GM06990 (cell line): ENCODE data around the gene LRP1B.

Experiments
- DNase-seq: peaks from one replicate; pipeline ENCODE4 v3.0.0-alpha.2; 2011; ENCODE audit not compliant: insufficient read length; ENCODE audit errors: extremely low read depth
- H3K27me3 ChIP-seq: replicated peaks from 2 replicates; pipeline ENCODE4 v1.6.0; 2011; ENCODE audit warnings: low read length; ENCODE audit not compliant: control insufficient read depth, insufficient read depth
- H3K36me3 ChIP-seq: 2 replicates; pipeline ENCODE4 v1.5.1; 2011; ENCODE audit warnings: low read length; ENCODE audit not compliant: control insufficient read depth, insufficient read depth
- H3K4me3 ChIP-seq: replicated peaks from 2 replicates; pipeline ENCODE4 v1.5.1; 2011; ENCODE audit warnings: low read depth, mild to moderate bottlenecking, control low read depth, low read length
- TF ChIP-seq, protein P1 (sequence below): IDR thresholded peaks from 2 replicates; pipeline ENCODE4 v1.5.1; 2011; ENCODE audit warnings: low read length, control low read depth, mild to moderate bottlenecking, inconsistent platforms; ENCODE audit not compliant: insufficient read depth, poor library complexity, severe bottlenecking

Gene LRP1B

DNA sequence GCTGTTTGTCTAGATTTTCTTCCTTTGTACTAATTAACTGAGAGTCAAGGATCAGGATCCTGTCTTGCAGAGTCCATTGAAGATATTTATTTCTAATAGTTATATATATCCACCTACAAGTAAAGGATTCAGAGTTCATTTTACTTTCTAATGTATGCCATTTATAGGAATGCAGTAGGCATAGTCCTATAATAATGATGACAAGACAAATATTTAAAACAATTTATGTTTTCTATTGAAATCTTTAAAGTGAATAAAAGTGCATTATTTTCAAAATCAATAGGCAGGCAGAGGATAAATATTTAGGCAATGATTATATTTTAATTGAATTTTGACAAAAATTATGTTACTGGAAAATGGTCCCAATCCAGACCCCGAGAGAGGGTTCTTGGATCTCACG lies 1919.9 kb downstream of the LRP1B start:
- no peak for DNase-seq
- TF ChIP-seq, protein P1, sequence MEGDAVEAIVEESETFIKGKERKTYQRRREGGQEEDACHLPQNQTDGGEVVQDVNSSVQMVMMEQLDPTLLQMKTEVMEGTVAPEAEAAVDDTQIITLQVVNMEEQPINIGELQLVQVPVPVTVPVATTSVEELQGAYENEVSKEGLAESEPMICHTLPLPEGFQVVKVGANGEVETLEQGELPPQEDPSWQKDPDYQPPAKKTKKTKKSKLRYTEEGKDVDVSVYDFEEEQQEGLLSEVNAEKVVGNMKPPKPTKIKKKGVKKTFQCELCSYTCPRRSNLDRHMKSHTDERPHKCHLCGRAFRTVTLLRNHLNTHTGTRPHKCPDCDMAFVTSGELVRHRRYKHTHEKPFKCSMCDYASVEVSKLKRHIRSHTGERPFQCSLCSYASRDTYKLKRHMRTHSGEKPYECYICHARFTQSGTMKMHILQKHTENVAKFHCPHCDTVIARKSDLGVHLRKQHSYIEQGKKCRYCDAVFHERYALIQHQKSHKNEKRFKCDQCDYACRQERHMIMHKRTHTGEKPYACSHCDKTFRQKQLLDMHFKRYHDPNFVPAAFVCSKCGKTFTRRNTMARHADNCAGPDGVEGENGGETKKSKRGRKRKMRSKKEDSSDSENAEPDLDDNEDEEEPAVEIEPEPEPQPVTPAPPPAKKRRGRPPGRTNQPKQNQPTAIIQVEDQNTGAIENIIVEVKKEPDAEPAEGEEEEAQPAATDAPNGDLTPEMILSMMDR, result no peak
- Histone ChIP-seq H3K27me3 (no peaks in the 10 kb centered on the region), H3K36me3 (no peaks in the 10 kb centered on the region), H3K4me3 (no peak overlapping the region)

DNA sequence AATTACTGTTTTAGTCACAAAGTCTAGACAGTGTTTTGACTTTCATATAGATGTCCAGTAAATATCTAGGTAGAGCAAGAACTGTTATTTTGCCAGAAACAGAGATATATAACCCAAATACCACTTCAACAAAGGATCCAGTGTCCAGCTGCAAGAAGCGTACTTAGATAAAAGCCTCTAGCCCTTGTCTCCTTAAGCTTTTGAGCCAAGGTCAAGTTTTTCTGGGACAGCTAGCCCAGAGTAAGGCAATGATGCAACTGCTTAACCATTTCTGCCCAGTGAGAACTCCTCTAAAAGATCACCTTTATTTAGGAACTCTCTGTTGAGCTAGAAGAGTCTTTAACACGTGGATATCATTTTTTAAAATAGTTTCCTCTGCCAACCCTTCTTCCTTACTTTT lies 1925.7 kb downstream of the LRP1B start:
- TF ChIP-seq, protein P1, result no peak
- DNase-seq, result no peak
- H3K27me3 ChIP-seq, result no peaks in the 10 kb centered on the region
- H3K4me3 ChIP-seq, result no peak overlapping the region
- H3K36me3 ChIP-seq, result no peaks in the 10 kb centered on the region

DNA sequence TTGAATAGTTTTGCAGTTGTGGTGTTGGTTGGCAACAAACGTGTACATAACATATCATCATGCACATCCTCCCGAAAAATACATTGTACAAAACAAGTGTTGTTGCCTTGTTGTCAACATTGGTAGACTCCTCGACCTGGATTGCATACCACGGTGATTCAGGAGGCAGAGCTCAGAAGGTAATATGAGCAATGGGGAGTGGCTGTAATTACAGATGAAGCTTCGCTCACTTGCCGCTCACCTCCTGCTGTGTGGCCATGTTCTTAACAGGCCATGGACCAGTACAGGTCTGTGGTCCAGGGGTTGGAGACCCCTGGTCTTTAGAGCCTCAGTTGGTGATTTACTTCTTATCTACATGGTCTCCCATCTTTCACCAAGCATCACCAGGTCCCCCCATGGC lies 1927.5 kb downstream of the LRP1B start:
- TF ChIP-seq, protein P1, result no peak
- H3K27me3 ChIP-seq, result no peaks in the 10 kb centered on the region
- no peaks in the 10 kb centered on the region for H3K36me3 ChIP-seq
- no peak for DNase-seq
- no peak overlapping the region for H3K4me3 ChIP-seq

DNA sequence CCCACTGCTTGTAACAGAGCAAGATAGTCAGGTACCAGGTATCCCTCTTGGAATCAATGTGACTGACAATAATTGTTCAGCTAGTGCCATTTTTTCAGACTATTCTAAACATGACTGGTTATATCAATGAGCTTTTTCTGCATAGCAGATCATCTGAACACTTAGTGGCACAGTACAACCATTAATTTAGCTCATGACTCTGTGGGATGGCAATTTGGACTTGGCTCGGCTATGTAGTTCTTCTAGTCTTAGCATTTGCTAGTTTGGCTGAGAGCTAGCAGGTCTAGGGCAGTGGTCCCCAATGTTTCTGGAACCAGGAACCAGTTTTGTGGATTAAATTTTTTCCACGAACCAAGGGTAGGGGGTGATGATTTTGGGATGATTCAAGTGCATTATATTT lies 1929.2 kb downstream of the LRP1B start:
- Histone ChIP-seq H3K27me3 (no peaks in the 10 kb centered on the region), H3K4me3 (no peak overlapping the region), H3K36me3 (no peaks in the 10 kb centered on the region)
- no peak for DNase-seq
- TF ChIP-seq, protein P1, result no peak

DNA sequence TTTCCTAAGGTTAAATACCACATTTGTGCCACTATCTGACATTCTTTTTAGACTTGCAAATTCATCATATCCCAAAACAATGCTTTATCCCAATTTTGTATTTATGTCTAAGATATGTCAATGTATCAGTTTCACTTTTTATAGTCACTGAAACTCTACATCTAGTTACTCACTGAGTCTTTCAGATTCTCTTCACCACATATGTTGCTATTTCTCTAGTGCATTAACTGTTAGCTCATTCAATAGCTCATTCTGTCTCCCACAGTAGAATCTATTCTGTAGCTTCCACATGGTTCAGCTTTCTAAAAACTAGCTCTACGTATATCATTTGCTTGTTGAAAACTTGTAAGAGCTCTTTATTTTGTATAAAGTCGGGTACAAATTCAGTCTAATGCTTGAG lies 1930.1 kb downstream of the LRP1B start:
- Histone ChIP-seq H3K36me3 (no peaks in the 10 kb centered on the region), H3K4me3 (no peak overlapping the region), H3K27me3 (no peaks in the 10 kb centered on the region)
- no peak for DNase-seq
- TF ChIP-seq, protein P1, result no peak

DNA sequence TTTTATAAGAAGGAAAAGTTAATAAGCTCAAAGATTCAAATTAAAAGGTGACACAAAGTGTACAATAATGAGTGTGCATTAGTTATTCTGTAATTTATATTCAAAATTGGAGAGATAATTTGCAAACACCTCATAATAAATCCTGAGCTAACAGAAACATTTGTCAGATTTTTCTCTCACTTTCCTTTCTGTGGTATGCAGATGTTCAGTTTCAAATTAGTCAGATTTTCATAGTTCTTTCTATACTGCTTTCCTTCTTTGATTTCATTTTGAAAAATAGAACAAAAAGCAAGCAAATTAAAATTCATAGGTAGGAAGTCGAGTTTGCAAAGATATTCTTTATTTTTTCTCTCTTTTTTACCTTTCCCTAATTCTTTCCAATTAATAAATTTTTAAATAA lies 1930.5 kb downstream of the LRP1B start:
- TF ChIP-seq, protein P1, result no peak
- Histone ChIP-seq H3K4me3 (no peak overlapping the region), H3K36me3 (no peaks in the 10 kb centered on the region), H3K27me3 (no peaks in the 10 kb centered on the region)
- no peak for DNase-seq
